HG03354 (cell line): Measurements from ENCODE around the gene AIDA.
"Not testable (repeated sequence)": the region's sequence is repeated elsewhere in the genome, so short reads cannot be mapped to it uniquely, and the experiment has no call there.

Experiments used
- ATAC-seq: cut with Tn5 transposase; IDR thresholded peaks from one replicate; pipeline ENCODE4 v1.9.1; 2021; ENCODE audit warnings: mild to moderate bottlenecking; ENCODE audit not compliant: unreplicated experiment, poor library complexity, severe bottlenecking

The AIDA gene

DNA sequence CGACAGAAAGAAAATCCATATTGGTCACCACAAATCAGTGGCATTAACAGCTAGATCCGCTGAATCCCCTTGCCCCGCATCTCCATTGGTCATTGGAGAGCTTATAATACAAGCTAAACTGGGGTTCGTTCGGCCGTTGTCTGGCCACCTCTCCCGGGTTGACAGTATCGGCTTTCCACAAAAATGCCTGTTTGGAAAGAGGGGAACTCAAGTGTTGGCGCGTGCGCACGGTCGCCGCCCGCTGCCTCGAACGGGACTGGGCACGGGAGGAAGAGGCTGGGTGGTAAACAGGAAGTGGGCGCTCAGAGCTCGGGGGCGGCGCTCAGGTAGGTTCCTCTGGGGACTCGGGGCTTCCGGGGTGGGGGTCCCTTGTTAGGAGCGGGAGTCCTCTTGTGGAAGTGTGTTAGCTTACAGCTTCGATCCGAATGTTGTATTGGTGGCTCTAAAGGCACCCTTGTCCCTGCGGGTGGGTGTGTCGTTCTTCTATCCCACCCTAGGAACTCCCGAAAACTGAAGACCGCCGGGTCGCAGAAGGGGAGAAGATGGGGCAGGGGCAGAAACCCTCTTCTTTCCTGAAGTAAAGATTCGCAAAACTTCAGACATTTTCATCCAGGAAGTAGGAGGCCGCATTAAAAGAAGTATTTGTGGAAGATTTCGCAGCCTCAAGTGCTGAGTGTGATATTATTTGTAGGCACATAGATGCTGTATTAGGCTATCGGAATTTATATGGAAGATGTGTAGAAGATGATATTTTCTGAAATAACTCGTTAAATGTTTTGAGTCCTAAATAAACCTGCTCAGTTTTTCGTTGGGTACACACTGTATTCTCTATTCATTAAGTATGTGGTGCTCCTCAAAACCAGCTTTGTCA is 1.0 kb upstream of the AIDA start:
- peak; percentile 69 for ATAC-seq

GRCh38 chr1:222711319-222712252 is 705 bp downstream of the AIDA start:
- peak; percentile 50 for ATAC-seq

DNA sequence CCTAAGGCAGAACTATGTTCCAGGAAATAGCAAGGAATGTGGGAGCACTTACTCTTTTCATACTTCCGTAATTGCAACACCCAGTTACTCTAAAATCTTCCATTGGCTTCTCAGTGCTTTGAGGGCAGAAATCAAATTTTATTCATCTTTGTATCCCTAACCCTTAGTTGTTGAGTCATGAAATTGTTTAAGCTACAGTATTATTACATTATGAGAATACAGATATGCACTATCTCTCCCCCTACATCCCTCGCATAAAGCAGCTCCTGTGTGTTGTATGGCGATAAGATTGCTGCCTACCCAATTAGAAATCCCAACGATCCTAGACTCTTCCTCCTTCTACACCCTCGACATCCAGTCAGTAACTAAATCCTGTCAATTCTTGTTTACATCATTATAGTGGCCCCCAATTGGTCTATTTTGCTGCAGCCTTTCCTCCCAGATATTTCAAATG is 2.6 kb downstream of the AIDA start:
- ATAC-seq, result no peak

DNA sequence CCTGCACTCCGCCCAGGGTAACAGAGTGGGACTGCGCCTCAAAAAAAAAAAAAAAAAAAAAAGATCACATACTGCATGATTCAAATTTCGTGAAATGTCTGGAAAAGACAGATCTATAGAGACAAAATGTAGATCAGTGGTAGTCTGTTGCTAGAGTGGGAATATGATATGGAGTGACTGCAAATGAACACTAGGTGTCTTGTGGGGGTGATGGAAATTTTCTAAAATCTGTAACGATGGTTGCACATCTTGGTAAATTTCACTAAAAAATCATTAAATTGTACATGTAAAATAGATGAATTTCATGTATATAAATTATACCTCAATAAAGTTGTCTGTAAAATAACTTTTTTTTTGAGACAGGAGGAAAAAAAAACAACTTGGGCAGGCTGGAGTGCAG is 5.5 kb downstream of the AIDA start:
- no peak for ATAC-seq

- ATAC-seq, result no peak
Observed at GRCh38 chr1:222704260-222704659, 8.0 kb downstream of the AIDA start.

GRCh38 chr1:222702210-222702609 is 10.1 kb downstream of the AIDA start:
- no peak for ATAC-seq

- no peak for ATAC-seq
Observed at GRCh38 chr1:222697826-222698225, 14.5 kb downstream of the AIDA start.

- ATAC-seq, result no peak
Observed at GRCh38 chr1:222697203-222697602, 15.1 kb downstream of the AIDA start.

GRCh38 chr1:222696741-222697140 is 15.6 kb downstream of the AIDA start:
- no peak for ATAC-seq

DNA sequence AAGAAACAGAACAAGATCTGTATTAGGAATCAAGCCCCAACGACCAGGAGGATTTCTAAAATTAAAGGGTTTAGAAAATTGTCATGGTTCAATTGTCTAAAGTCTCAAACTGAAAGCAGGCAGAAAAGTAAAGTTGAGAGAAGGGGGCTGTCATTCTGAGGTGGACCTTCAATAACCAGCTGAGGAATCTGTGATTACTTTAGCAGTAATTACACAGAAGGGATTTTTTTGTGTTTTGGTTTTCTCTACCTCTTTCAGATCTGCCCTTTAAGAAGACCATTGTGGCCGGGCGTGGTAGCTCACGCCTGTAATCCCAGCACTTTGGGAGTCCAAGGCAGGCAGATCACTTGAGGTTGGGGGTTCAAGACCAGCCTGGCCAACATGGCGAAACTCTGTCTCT is 17.4 kb downstream of the AIDA start:
- ATAC-seq, result no peak

DNA sequence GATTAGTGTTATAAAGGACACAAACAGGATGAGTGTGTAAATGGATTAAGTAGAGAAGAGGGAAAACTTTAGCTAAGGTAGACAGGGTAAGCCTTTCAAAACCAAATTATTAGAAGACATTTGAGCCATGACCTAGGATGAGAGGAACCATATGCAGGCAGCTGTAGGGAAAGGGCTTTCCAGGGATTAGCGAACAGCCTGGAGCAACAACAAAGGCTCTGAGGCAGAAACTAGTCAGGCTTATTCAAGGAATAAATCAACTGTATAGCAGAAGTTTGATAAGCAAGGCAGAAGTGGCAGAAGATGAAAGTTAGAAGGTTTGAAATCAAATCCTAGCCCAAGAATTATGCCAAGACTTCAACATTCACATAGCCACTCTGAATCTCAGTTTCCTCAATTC is 21.3 kb downstream of the AIDA start:
- ATAC-seq, result no peak

- no peak for ATAC-seq
Observed at GRCh38 chr1:222680080-222680479, 32.2 kb downstream of the AIDA start.

DNA sequence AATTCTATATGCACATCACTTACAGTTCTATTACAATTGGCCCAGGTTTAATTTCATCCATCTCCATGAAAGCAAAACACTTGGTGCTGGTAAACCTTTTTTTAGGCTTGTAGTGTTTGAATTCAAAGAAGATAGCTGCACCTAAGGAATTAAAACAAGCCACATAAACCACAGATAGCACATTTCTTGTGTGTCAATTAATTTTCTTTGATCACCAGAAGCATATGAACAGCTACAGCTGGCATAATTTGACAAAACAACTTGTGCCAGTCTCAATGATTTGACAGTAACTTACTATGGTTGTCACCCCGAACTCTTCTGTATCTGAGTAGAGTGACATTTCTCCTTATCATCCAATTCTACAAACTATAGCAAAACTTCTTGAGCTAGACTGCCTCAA is 42.2 kb downstream of the AIDA start:
- ATAC-seq, result no peak

GRCh38 chr1:222669107-222669506 is 43.2 kb downstream of the AIDA start:
- ATAC-seq, result not testable (repeated sequence)

DNA sequence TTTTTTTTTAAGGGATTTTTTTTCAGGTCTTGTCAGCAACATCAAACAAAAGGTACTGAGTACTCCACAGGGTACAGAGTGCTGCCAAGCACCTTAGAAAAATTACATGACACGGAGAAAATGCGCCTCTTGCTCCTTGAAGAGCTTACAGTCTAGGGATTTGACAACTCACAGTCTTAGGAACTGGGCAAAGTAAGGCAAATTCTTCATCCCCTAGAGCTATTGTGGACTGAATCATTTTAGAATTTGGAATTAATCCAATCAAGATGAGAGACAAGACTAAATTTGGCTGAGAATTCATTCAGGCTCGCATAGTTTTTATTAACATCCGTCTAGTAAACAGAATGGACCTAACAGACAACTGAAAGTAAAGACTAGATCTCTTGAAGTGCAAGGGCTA is 44.1 kb downstream of the AIDA start:
- ATAC-seq, result not testable (repeated sequence)

DNA sequence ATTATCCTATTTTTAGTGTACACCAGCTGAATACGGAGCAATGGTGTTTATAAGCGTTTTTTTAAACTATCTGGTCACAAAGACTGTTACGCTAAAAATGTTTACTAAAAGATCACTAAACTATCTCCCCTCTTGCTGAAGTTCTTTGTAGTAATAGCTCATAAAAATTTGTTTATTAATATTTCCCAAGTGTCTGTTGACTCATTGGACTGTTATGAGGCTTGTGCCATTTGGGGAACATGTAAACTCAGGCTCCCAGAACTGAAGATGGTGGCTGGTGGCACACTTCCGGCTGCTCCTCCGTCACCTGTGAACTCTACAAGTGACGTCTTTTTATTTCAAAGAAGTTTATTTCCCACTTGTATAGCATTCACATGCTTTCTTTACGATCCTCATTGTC is 46.3 kb downstream of the AIDA start:
- no peak for ATAC-seq

DNA sequence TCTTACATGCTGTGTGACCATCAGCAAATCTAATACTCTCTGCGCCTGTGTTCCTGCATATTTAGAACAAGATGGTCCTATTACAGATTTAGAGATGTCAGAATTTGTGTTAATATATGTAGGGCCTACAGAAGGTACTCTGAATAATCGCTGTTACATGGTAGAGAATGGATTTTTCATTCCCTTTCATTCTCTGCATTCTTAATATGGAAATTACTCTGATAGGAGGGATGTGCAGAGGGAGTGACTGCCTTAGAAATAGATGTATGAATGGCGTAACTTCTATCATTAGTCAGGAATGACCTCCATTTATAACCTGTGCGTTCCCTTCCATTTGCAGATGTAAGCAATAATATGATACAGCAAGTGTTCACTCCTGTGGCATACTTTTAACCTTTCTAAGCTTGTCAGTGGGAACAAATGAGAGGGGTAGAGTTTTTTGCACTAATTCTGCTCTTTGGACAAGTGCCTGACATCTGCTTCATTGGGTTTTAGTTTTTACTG is 48.8 kb downstream of the AIDA start:
- no peak for ATAC-seq

DNA sequence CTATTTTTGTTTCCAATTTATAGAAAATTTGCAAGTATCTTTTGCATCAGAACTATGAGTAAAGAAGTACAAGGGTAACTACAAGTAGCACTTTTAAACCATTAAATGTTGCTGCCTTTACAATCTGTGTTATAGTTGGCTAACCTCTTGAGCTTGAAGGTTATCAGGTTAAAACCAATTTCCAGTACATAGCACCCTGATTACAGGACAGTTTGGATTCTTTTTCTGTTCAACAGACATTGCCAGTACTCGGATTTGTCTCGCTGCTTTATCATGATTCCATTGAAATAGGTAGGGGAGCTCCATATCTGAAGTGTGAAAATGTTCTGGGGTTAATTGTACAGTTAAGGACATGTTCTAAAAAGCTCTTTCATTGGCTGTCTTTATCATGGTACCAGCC is 54.4 kb downstream of the AIDA start:
- ATAC-seq, result no peak

- no peak for ATAC-seq
Observed at GRCh38 chr1:222656391-222657155, 55.7 kb downstream of the AIDA start.

- peak; percentile 98 for ATAC-seq
Observed at GRCh38 chr1:222654849-222655248, 57.4 kb downstream of the AIDA start.
